Muscle layer of colon (tissue), 2 donors: ENCODE data around the gene FAM124B.

Source experiments
- H3K27ac ChIP-seq: one replicate; pipeline ENCODE4 v1.7.0; 2013; ENCODE audit warnings: low read depth, mild to moderate bottlenecking, low read length, moderate library complexity
- H3K27me3 ChIP-seq, 2 donors: one replicate each; pipeline ENCODE4 v1.7.0; 2013; ENCODE audit warnings: low read length in 2 of 2, mild to moderate bottlenecking in 2 of 2; ENCODE audit not compliant: insufficient read depth in 2 of 2, control insufficient read depth in 1 of 2
- H3K36me3 ChIP-seq: one replicate; pipeline ENCODE4 v1.7.0; 2013; ENCODE audit warnings: mild to moderate bottlenecking, low read length; ENCODE audit not compliant: insufficient read depth
- H3K4me1 ChIP-seq: one replicate; pipeline ENCODE4 v1.7.0; 2013; ENCODE audit warnings: mild to moderate bottlenecking, low read length; ENCODE audit not compliant: insufficient read depth
- H3K4me3 ChIP-seq, 2 donors: one replicate each; pipeline ENCODE4 v1.7.0; 2013; ENCODE audit warnings: low read length in 2 of 2, low read depth in 1 of 2, mild to moderate bottlenecking in 1 of 2, moderate library complexity in 1 of 2
- H3K9ac ChIP-seq: one replicate; pipeline ENCODE4 v1.7.0; 2013; ENCODE audit warnings: low read length
- H3K9me3 ChIP-seq: one replicate; pipeline ENCODE4 v1.7.0; 2013; ENCODE audit warnings: mild to moderate bottlenecking, low read length
- donor health status: abdominal sarcoma.
- donor health status: Adenocarcinoma of cecum.

FAM124B gene

GRCh38 chr2:224350703-224351102 lies 51.2 kb downstream of the FAM124B start:
- no peak overlapping the region for H3K27ac ChIP-seq
- no peak overlapping the region for H3K4me3 ChIP-seq
- H3K9ac ChIP-seq, result no peak overlapping the region
- no peaks in the 10 kb centered on the region for H3K4me1 ChIP-seq
- H3K9me3 ChIP-seq, result no peaks in the 10 kb centered on the region
- H3K36me3 ChIP-seq, result no peaks in the 10 kb centered on the region
- no peaks in the 10 kb centered on the region for H3K27me3 ChIP-seq

DNA sequence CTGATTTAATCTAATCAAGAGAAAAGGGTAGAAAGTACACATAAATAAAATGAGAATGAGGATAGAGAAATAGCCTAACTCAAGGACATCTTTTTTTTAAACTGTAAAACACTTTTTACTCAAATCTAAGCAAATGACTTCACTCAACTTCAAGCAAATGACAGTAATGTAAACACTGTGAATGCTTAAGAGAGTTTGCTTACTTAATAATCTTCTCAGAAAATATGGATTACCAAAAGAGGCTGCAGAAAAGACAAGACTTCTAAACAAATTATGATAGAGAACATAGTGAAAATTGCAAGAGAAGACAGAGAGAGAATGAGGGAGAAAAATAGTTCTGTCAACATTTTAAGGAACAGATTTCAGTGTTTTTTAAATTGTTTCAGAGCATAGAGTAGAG lies 52.5 kb downstream of the FAM124B start:
- Histone ChIP-seq H3K4me1 (no peaks in the 10 kb centered on the region), H3K4me3 (no peak overlapping the region), H3K27ac (no peak overlapping the region), H3K27me3 (no peaks in the 10 kb centered on the region), H3K9me3 (no peaks in the 10 kb centered on the region), H3K36me3 (no peaks in the 10 kb centered on the region), H3K9ac (no peak overlapping the region)

GRCh38 chr2:224347176-224348051 lies 54.5 kb downstream of the FAM124B start:
- H3K9me3 ChIP-seq, result no peaks in the 10 kb centered on the region
- H3K36me3 ChIP-seq, result no peaks in the 10 kb centered on the region
- no peaks in the 10 kb centered on the region for H3K4me1 ChIP-seq
- H3K4me3 ChIP-seq, result no peak overlapping the region
- H3K9ac ChIP-seq, result no peak overlapping the region
- no peaks in the 10 kb centered on the region for H3K27me3 ChIP-seq
- no peak overlapping the region for H3K27ac ChIP-seq

DNA sequence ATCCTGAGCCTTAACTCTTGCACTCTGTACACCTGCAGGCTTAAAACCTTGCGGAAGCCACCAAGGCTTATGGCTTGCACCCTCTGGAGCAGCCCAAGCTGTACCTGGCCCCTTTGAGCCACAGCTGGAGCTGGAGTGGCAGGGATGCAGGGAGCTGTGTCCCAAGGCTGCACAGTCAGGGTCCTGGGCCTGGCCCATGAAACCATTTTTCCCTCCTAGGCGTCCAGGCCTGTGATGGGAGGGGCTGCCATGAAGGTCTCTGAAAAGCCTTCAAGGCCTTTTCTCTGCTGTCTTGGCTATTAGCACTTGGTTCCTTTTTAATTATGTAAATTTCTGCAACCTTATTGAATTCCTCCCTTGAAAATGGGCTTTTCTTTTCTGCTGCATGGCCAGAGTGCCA lies 56.4 kb downstream of the FAM124B start:
- no peaks in the 10 kb centered on the region for H3K36me3 ChIP-seq
- no peak overlapping the region for H3K27ac ChIP-seq
- no peaks in the 10 kb centered on the region for H3K4me1 ChIP-seq
- no peaks in the 10 kb centered on the region for H3K27me3 ChIP-seq
- H3K9me3 ChIP-seq, result no peaks in the 10 kb centered on the region
- H3K9ac ChIP-seq, result no peak overlapping the region
- H3K4me3 ChIP-seq, result no peak overlapping the region

DNA sequence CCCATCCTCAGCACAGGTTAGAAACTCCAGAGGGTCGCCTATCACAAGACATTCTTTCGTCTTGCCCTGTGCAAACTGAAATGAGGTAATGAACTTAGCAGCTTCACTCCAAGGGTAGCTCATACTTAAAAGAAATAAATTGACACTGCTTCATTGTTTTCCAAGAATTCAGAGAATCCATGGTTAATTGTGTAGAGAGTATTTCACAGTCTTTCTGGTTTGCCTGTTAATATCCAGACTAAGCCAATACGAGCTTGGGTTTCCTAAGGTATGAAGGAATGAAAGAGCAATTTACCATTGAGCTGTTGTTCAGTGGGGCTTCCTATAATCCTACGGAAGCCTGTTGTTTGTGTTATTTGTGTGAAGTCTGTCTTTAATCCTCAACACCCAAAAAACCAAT lies 58.7 kb downstream of the FAM124B start:
- Histone ChIP-seq H3K4me3 (no peak overlapping the region), H3K9ac (no peak overlapping the region), H3K4me1 (no peaks in the 10 kb centered on the region), H3K27me3 (no peaks in the 10 kb centered on the region), H3K36me3 (no peaks in the 10 kb centered on the region), H3K9me3 (no peaks in the 10 kb centered on the region), H3K27ac (no peak overlapping the region)

DNA sequence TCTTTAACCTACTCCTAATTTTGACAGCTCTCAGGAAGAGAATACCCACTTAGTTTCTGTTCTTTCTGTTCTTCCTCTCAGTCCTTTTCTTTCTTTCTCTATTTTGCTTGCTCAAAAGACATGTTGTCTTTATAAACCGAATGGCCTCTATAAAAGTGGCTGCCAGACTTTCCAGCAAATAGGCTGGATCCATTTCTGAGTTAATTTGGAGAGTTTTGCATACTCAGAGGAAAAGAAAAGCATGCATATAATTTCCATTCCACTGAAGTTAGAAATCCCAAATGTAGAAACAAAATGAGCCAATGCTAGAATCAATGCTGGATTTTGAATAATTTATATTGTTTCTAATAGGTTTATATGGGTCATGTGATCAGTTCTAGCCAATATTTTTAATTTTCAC lies 65.9 kb downstream of the FAM124B start:
- no peak overlapping the region for H3K4me3 ChIP-seq
- no peaks in the 10 kb centered on the region for H3K36me3 ChIP-seq
- no peaks in the 10 kb centered on the region for H3K27me3 ChIP-seq
- H3K9ac ChIP-seq, result no peak overlapping the region
- H3K9me3 ChIP-seq, result no peaks in the 10 kb centered on the region
- H3K27ac ChIP-seq, result no peak overlapping the region
- H3K4me1 ChIP-seq, result no peaks in the 10 kb centered on the region

- Histone ChIP-seq H3K9me3 (no peaks in the 10 kb centered on the region), H3K27ac (no peak overlapping the region), H3K4me3 (no peak overlapping the region), H3K27me3 (no peaks in the 10 kb centered on the region), H3K9ac (no peak overlapping the region), H3K36me3 (no peaks in the 10 kb centered on the region), H3K4me1 (no peaks in the 10 kb centered on the region)
Measured at GRCh38 chr2:224334726-224335125, 67.2 kb downstream of the FAM124B start.

DNA sequence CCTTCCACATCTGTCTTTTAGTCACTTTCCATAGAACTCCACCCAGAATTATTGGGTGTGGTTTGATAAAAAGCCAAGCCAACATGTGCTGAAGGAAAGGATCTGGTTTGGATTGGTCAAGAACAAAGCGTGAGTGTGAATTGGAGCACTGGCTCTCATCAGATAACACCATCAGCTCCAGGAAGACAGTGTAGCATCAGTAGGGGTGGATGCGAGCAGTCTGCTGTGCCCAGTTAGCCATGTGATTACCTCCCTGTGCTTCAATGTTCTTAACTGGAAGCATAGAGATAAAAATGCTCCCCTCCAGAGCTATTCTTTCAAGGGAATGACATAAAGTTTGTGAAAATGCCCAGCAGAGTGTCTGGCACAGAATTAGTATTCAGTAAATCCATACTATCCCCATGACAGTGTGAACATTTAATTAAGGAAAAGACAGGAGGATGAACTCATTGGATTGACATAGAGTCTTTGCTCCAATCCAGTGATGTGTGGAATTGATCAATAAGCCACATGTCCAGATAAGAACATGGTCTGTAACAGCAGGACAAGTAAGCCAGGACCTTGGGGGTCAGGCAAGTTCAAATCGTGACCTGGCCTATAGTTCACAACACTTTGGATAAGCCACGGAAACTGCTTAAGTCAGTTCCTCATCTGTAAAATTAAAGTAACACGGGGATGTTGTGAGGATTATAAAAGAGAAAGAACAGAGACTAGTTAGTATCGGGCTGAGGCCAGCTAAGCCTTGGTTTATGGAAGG lies 68.0 kb downstream of the FAM124B start:
- Histone ChIP-seq H3K27ac (no peak overlapping the region), H3K9ac (no peak overlapping the region), H3K27me3 (no peaks in the 10 kb centered on the region), H3K9me3 (no peaks in the 10 kb centered on the region), H3K36me3 (no peaks in the 10 kb centered on the region), H3K4me3 (no peak overlapping the region), H3K4me1 (no peaks in the 10 kb centered on the region)

GRCh38 chr2:224331698-224332097 lies 70.2 kb downstream of the FAM124B start:
- no peak overlapping the region for H3K9ac ChIP-seq
- no peaks in the 10 kb centered on the region for H3K36me3 ChIP-seq
- no peak overlapping the region for H3K4me3 ChIP-seq
- H3K9me3 ChIP-seq, result no peaks in the 10 kb centered on the region
- no peaks in the 10 kb centered on the region for H3K4me1 ChIP-seq
- no peaks in the 10 kb centered on the region for H3K27me3 ChIP-seq
- H3K27ac ChIP-seq, result no peak overlapping the region

- no peak overlapping the region for H3K27ac ChIP-seq
- peaks cover 8% of the 10 kb centered on the region for H3K4me1 ChIP-seq
- H3K4me3 ChIP-seq, result no peak overlapping the region
- no peak overlapping the region for H3K9ac ChIP-seq
- H3K9me3 ChIP-seq, result no peaks in the 10 kb centered on the region
- no peaks in the 10 kb centered on the region for H3K27me3 ChIP-seq
- H3K36me3 ChIP-seq, result no peaks in the 10 kb centered on the region
Measured at GRCh38 chr2:224328798-224329197, 73.1 kb downstream of the FAM124B start.
